NAMALWA (cell line): ENCODE results near the gene LRPPRC.
A peak's percentile ranks its signal among the peaks of the same experiment; 100 is the strongest.

Experiments
- DNase-seq: peaks from one replicate; pipeline ENCODE4 v3.0.0-alpha.2; 2015; ENCODE audit warnings: low spot score

The LRPPRC gene

DNA sequence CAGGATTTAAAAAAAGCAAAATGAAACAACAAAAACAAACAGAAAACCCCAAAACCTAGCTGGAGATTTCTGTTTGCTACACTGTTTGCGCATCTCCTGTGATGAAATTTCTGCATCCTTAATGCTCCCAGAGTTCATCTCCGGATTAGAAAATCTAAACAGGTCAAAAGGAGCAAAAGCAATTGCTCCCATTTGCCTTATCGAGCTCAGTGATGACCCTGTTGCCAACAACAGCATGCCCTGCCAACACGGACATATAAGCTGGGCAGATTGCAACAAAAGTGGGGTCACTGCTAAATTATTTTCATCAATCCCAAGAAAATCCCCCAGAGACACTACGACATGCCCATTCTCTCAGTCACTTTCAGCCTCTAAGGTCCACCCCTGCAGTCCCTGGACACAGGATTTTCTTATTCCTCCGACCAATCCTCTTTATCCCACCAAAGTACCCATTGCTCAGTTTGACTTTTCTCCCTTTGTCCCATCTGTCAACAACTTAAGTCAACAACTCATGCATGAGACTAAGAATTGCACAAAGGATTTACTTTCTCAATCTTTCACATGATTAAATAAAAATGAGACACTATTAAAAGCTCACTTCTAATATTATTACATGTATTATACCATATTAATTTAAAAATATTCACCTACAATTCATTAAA lies 89.2 kb downstream of the LRPPRC start:
- DNase-seq: no peak

DNA sequence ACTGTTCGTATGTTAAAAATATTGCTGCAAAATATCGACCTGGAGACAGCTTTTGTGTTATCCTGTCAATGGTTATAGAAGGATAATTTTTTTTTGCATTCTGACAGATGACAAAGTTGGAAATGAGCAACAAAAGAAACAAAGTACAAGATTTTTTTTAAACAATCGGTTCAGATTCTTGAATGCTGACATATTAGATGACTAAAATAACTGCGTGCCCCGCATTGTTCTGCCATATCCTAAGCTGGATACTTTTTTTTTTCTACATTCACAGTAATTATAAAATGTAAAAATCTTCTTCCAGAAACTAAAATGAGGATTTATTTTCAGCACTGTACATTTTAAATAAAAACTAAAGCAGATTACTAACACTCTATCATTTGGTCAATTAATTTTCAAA lies 89.9 kb downstream of the LRPPRC start:
- no peak for DNase-seq

- DNase-seq: no peak
Measured at GRCh38 chr2:43905371-43905803, 90.4 kb downstream of the LRPPRC start.

DNA sequence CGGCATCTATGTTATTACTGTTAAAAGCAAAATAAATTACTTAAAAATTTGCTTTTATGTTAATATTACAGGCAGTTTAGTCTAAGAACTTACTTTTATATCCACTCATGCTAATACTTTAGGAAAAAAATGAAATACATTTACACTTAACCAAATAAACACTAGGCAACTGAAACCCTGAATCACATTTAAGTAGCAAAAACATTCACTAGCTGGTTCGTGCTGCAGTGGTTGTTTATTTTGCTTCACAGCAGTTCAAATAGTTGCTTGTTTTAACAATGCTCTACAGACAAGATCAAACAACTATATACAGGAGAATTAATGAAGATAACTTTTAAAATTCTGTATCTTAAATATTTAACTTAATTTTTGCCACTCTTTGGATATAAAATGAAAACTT lies 96.2 kb downstream of the LRPPRC start:
- no peak for DNase-seq

- DNase-seq: no peak
Measured at GRCh38 chr2:43898838-43899346, 96.9 kb downstream of the LRPPRC start.

DNA sequence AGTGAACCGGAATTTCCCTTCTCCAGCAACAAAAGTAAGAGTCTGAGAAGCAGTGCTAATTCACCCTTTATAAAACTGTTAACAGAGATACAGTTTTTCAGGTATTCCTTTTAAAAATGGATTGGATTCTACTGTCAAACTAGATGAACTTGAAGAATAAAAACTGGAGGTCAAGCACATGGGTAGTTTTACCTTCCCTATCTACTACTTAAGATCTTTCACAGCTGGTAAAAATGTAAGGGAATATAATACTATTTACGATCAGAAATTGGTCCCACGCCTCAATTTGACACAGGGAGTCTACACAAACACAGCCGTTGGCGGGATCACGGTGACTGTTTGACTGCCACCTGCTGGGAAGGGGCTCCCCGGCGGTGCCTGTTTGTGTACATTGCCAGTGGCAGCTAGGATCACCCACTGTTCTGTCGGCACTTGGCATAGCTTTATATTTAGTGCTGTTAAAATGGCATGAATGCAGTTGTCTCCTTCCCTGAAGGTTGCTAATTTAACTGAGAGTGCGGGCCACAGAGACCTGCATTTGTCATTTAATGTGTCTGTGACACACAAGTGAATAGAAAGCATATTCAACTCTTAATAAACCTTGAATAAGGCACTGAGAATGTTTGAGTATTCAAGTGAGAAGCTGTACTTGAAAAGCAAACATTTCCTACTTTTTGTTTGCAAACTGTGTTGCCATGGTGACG lies 97.5 kb downstream of the LRPPRC start:
- DNase-seq: peak; percentile 23

DNA sequence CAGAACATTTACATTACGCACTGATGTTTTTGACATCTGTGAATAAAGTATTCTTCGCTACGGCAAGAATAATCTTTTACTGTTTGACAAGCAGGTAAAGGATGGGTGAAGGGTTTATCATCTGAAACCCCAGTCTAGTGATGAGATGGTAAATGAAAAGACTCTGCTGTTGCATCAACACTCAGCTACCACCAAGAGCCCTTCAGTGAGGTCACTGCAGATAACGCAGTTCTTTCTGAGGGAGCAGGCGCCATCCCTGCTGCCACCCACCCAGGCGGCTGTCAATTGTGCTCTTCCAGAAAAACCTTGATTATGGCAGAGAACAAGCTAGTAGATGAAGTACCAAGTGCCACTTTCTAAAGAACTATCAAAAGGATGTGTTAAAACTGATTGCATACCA lies 98.3 kb downstream of the LRPPRC start:
- DNase-seq: no peak

GRCh38 chr2:43896906-43897305 lies 98.9 kb downstream of the LRPPRC start:
- DNase-seq: no peak

DNA sequence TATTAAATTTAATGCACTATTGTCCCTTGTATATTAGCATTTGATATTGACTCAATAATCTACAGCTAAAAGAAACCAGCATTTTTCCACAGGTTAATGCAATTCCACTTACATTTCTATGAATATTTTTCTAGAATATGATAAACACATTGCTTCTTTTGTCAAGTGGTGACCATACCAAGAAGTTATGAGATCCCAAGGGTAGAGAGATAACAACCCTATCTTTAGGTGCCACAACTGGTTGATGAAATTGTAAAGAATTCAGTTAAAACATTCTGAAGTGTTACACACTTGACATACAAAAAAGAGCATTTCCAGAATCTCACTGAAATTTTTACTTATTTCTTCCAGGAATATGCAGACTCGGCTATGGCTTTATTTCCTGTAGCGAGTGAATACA lies 101.0 kb downstream of the LRPPRC start:
- no peak for DNase-seq

GRCh38 chr2:43890855-43891254 lies 104.9 kb downstream of the LRPPRC start:
- no peak for DNase-seq

DNA sequence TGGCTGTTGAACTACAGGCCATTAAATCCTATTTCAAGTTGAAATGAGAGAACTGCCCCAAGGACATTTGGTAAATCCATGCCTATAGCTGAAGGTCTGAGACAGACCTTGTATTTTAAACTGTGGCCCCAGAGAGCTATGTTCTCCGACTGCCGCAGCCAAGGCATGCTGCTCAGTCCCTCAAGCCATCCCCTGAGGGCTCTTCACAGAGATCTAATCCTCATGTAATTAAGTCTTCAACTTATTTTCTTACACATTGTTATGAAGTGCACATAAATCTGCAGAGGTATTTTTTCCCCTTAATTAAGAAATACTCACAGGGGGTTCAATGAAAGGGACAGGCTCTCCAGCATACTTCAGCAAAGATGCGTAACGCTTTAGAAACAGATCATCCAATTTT lies 106.4 kb downstream of the LRPPRC start:
- no peak for DNase-seq

DNA sequence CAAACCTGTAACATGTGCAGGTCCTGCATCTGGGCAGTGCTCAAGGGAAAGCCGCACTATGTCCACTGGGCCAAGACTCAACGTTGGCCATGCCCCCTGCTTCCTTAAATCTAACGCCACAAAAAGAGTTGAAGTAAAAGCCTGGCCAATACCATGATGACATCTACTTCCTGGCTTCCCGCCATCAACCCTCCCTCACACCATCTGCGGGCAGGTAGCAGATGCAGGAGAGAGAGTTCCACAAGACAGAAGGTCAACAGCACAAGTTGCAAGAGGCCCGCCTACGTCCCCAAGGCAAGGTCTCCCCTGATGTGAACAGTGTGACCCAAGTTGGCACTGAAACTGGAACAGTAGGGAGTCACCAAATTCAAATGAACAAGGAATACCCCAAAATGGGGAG lies 108.6 kb downstream of the LRPPRC start:
- no peak for DNase-seq

DNA sequence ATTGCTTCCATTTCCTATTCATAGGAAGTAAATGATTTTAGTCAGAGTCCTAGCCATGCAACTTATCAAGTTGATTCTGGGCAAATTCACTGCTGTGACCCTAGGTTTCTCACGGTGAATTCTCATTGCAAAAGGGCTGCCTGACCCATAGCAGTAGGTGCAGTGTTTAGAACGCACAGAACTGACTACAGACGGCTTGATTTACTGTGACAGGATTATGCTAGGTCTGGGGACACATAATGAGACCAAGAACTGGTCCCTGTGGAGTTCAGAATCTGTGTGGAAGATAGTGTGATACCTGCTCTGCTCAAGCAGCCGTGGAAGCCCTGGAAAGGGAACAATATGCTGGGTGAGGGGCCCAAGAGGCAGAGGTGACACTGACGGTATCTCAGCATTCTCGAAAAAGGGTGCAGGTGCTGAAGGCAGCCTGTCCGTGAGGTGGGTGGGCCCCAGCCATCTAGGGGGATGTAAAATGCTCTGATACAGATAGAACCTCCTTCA lies 110.6 kb downstream of the LRPPRC start:
- DNase-seq: no peak

GRCh38 chr2:43884689-43885088 lies 111.1 kb downstream of the LRPPRC start:
- no peak for DNase-seq

GRCh38 chr2:43882312-43882711 lies 113.5 kb downstream of the LRPPRC start:
- no peak for DNase-seq

DNA sequence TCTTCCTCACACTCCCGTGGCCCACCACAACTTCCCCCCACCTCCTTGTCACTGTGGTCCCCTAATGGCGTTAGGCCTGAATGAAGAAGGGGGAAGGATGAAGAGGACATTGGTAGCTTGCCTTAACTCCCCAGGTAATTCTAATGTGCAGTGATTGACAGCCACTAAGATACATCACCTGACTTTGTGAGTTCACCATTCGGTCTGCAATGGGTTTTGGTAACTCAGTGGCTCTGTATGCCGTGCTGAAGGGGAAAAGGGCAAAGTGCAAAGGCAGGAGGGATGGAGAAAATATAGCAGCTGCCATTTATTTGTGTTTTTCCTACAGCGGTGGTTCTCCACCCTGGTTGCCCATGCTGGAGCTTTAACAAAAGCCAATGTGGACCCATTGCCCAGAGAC lies 114.8 kb downstream of the LRPPRC start:
- no peak for DNase-seq

GRCh38 chr2:43880471-43880870 lies 115.3 kb downstream of the LRPPRC start:
- DNase-seq: no peak

- DNase-seq: no peak
Measured at GRCh38 chr2:43879261-43879660, 116.5 kb downstream of the LRPPRC start.

GRCh38 chr2:43877782-43878464 lies 117.9 kb downstream of the LRPPRC start:
- peak; percentile 84 for DNase-seq

- peak; percentile 17 for DNase-seq
Measured at GRCh38 chr2:43874776-43875451, 120.9 kb downstream of the LRPPRC start.

- DNase-seq: no peak
Measured at GRCh38 chr2:43872151-43872550, 123.6 kb downstream of the LRPPRC start.

DNA sequence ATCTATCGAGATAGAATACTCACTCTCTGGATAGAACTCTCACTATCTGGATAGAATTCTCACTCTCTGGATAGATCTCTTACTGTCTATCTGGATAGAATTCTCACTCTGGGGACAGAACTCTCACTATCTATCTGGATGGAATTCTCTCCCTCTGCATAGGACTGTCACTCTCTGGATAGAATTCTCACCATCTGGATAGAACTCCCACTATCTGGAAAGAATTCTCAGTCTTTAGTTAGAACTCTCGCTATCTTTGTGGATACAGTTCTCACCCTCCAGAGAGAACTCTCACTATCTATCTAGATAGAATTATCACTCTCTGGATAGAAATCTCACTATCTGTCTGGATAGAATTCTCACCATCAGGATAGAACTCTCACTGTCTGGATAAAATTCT lies 140.5 kb downstream of the LRPPRC start:
- DNase-seq: no peak
